NCI-H146 treated with DMSO at 0.1 percent for 48 hours (cell line): ENCODE results near the gene MLLT10.
"Not testable (repeated sequence)": the region's sequence is repeated elsewhere in the genome, so short reads cannot be mapped to it uniquely, and the experiment has no call there.

ENCODE experiments used
- DNase-seq: peaks from one replicate; lab custom pipeline; 2025; ENCODE audit not compliant: unreplicated experiment; lab: John Stamatoyannopoulos, UW

MLLT10 gene

GRCh38 chr10:21574514-21574913 is 40.5 kb downstream of the MLLT10 start:
- not testable (repeated sequence) for DNase-seq

DNA sequence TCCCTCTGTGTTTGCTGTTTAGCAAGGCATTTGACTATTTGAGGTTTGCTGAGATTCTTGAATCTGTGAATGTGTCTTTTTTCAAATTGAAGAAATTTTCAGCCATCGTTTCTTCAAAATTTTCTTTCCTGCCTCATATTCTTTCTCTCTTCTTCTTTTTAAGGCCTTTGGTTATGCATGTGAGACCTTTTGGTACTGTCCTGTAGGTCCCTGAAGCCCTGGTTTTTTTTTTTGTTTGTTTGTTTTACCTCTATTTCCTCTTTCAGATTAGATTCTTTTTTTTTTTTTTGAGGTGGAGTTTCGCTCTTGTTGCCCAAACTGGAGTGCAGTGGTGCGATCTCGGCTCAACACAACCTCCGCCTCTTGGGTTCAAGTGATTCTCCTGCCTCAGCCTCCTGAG is 45.3 kb downstream of the MLLT10 start:
- no peak for DNase-seq

DNA sequence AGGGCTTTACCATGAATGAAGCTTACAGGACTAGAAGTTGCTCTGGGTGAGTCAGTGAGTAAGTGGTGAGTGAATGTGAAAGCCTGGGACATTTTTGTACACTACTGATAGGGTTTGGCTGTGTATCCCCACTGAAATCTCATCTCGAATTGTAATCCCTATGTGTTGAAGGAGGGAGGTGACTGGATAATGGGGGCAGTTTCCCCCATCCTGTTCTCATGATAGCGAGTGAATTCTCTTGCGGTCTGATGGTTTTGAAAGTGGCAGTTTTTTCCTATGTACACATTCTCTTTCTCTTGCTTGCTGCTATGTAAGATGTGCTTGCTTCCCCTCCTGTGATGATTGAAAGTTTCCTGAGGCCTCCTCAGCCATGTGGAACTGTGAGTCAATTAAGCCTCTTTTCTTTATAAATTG is 47.4 kb downstream of the MLLT10 start:
- DNase-seq = not testable (repeated sequence)

- no peak for DNase-seq
Measured at GRCh38 chr10:21584834-21585530, 51.0 kb downstream of the MLLT10 start.

DNA sequence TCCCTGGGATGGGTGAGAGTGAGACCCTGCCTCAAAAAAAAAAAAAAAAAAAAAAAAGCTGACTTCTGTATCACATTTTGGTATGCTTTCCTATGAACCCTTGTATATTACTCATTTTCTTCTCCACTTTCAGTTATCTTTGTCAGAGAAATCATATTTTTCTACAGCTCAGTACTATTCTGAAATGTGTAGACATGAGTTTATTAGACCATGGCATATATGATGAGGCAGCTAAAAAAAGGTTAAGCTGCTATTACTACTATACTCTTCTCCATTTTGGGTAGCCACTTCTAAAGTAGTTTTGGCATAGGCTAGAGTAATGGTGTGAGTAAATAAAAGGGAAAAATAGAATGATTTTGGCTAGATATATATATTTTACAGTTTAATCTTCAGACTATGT is 53.4 kb downstream of the MLLT10 start:
- DNase-seq = no peak

- not testable (repeated sequence) for DNase-seq
Measured at GRCh38 chr10:21588159-21588558, 54.1 kb downstream of the MLLT10 start.

DNA sequence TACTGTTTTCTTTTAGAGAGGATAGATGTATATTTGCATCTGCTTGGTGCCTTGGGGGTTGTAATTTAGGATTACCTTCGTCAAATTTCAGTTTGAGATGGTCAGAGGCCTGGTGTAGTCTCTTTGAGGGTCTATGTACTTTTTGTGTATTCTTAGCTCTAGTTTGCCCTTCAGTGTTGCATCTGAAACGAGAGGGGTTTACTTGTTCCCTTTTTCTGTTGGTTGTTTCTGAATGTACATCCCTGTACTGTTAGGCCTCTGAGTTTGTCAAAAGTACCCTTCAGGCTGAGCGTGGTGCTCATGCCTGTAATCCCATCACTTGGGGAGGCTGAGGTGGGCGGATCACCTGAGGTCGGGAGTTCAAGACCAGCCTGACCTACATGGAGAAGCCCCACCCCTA is 60.0 kb downstream of the MLLT10 start:
- DNase-seq = no peak

DNA sequence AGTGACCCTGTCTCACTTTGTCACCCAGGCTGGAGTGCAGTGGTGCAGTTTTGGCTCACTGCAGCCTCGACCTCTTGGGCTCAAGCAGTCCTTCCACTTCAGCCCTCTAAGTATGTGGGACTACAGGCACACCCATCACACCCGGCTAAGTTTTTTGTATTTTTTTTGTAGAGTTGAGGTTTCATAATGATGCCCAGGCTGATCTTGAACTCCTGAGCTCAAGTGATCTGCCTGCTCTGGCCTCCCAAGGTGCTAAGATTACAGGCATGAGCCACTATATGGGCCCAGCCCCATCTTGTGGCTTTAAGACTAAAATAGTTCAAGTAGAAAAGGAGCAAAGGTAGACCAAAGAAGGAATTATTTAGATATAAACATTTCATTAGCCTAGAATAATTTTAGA is 65.5 kb downstream of the MLLT10 start:
- no peak for DNase-seq

DNA sequence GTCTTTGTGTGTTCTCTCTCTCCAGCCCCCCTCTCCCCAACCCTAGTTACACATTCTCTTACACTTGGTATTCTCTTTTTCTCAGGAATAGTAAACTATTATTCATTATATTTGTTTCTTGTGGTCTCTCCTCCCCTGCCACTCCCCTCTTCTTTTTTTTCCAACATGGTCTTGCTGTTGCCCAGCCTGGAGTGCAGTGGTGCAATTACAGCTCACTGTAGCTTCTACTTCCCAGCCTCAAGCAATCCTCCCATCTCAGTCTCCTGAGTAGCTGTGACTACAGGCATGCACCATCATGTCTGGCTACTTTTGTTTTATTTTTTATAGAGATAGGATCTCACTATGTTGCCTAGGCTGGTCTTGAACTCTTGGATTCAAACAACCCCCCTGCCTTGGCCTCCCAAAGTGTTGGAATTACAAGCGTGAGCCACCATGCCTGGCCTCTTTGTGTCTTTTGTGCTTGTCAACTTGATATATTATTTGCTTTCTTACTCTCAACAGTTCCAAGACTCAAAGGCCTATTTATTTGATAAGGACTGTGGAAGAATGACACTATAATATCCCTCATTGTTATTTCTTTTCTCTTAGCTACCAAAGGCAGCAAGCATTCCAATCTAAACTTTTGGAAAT is 66.9 kb downstream of the MLLT10 start:
- no peak for DNase-seq

- DNase-seq = no peak
Measured at GRCh38 chr10:21602313-21602712, 68.3 kb downstream of the MLLT10 start.

DNA sequence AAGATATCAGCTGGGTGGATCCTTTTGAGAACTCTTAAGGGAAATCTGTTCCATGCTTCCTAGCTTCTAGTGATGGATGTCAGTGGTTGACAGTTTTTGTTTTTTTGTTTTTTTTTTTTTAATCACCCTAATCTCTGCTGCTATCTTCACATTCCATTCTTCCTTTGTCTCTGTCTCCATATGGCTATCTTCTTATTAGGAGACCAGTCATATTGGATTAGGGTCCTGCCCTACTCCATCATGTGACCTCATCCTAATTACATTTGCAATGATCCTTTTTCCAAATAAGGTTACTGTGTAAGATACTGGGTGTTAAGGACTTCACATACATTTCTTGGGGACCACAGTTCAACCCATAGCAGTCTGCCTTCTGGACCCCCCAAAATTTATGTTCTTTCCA is 69.7 kb downstream of the MLLT10 start:
- DNase-seq = no peak

GRCh38 chr10:21604651-21605050 is 70.6 kb downstream of the MLLT10 start:
- no peak for DNase-seq

DNA sequence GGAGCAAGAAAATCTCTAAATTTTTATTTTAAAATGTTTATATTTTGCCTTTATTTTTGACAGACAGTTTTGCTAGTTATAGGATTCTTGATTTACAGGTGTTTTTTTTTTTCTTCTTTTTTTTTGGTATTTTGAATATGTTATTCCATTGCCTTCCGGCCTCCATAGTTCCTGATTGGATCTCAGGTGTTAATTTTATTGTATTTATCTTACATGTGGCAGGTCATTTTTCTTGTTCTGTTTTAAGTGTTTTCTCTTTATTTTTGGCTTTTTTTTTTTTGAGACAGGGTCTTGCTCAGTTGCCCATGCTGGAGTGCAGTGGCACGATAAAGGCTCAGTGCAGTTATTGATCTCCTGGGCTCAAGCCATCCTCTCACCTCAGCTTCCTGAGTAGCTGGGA is 73.9 kb downstream of the MLLT10 start:
- no peak for DNase-seq

DNA sequence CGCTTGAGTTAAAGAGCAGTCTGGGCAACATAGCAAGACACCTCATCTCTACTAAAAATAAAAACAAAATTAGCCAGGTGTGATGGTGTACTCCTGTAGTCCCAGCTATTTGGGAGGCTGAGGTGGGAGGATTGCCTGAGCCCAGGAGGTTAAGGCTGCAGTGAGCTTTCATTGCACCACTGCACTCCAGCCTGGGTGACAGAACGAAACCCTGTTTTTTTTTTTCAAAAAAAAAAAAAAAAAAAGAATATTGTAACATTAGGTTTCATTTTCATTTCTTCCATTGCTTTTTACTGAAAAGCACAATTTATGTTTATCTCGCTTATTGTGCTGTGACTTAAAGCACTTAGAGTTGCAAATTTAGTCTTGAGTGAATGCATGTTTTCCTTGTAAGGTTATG is 80.0 kb downstream of the MLLT10 start:
- no peak for DNase-seq

DNA sequence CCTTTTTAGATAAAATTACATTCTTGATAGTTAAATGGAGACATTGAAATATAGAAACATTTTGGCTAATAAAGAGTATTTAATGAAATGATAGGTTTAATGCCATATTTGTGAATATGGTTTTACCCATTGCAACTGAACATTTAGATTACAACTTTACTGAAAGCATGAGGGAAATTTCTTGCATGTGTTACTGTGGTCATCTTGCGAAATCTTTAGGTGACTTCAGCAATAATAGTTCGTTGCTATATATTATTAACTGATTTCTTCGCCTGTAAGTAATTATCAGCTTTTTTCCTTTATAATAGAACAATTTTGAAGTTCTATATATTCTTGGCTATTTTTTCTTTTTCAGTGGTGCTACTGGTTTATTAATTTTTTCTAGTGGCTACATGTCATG is 83.2 kb downstream of the MLLT10 start:
- DNase-seq = no peak

GRCh38 chr10:21623291-21623690 is 89.3 kb downstream of the MLLT10 start:
- no peak for DNase-seq

DNA sequence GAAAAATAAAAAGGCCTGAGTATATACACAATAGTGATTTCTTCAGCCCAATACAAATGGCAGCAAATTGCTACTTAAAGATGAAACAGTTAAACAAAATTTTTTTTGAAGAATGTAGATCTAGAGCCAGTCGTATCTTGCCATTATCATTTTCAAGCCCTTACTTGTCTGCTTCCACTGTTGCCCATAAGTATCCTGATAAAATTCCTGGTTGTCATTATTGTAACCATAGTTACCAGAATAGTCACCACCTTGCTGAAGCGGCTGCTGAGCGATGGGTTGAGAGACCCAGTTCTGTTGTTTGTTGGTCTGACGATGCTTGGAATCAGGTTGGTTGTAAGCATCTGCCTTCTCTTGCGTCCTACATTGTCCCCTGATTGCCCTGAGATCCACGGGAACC is 90.4 kb downstream of the MLLT10 start:
- DNase-seq = not testable (repeated sequence)

GRCh38 chr10:21624951-21625350 is 90.9 kb downstream of the MLLT10 start:
- no peak for DNase-seq

DNA sequence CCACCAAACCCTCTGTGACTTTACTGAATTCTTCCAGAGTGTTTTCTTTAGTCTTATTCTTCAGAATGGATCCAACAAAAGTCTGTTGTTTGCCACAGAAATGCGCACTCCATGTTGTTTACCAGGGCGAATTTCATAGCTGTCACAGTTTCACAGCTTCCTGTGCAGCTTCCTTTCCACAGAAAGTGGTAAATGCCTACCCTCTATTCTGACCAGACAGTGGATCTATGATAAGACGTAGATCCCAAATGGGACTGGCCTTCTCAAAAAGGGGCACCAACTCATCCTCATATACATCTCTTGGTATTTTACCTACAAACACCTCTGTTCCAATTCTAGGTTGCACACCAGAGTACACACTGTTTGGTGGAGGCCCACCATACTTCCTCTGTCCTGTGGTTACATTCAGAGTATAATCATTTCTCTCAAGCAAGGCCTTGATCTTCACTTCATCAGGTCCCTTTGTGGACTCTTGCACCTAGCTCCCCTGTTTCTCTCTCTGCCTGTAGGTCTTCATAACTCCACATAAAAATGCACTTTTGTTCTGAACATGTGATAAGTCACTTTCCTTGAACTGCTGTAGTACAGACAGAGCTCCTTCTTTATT is 91.7 kb downstream of the MLLT10 start:
- no peak for DNase-seq

DNA sequence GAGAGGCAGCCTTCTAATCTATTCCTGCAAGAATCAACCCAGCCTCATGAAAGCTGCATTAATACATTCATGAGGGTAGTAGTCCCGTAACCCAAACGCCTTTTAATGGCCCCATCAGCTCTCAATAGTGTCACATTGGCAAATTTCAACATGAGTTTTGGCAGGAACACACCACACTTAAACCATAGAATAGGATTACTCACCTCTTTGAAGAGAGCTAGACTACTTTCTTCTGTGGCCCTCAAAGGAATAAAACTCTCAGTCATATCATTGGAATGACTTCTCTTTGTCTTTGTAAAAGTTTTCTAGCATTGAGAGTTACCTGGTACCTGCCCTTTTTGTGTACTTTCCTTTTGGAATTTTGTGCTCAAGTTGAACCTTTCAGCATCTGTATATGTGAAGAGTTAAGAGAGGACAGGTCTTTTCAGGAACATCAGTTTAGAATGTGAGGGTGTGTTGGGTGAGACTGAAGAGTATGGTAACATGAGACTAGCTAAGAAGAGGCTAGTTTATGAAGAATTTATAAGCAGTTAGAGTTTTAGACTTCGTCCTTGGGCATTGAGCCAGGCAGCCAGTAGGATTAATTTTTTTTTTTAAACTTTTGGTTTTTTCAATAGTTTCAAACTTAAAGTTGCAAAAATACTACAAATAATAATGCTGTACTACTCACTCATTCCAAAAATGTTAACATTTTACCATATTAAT is 92.6 kb downstream of the MLLT10 start:
- no peak for DNase-seq

- DNase-seq = no peak
Measured at GRCh38 chr10:21627331-21627730, 93.3 kb downstream of the MLLT10 start.

DNA sequence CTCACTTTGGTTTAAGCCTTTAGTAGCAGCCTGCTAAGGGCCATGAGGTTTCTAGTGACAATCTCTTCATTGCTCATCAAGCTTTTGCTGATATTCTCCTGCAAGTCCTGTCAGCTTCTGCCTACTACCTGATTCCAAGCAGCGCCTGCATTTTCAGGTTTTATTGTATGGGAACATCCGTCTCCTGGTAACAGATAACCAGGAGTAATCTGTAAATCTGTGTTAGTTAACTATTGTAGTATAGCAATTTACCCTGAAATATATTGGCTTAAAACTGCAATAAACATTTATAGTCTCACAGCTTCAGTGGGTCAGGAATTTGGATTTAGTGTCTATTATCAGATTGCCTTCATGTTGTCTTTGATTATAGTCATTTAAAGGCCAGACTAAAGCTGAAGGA is 94.0 kb downstream of the MLLT10 start:
- no peak for DNase-seq
